Nasal cavity respiratory epithelium epithelial cell of viscerocranial mucosa (primary cell): ENCODE data around the gene VWC2L. TPM values are rescaled to one million over a fixed set of nuclear protein-coding genes. Genes with fewer than 3 reads are reported as not detected.

ENCODE experiments used
- total RNA-seq: library from RNA; depleted of rRNA; stranded (reverse); fragments of >200 nt; gene quantifications from 2 replicates; pipeline ENCODE4 v1.2.3, GENCODE V29; 2014

Gene VWC2L
- 0.07 TPM in 1 of 2 replicates, not detected in the other for total RNA-seq

DNA sequence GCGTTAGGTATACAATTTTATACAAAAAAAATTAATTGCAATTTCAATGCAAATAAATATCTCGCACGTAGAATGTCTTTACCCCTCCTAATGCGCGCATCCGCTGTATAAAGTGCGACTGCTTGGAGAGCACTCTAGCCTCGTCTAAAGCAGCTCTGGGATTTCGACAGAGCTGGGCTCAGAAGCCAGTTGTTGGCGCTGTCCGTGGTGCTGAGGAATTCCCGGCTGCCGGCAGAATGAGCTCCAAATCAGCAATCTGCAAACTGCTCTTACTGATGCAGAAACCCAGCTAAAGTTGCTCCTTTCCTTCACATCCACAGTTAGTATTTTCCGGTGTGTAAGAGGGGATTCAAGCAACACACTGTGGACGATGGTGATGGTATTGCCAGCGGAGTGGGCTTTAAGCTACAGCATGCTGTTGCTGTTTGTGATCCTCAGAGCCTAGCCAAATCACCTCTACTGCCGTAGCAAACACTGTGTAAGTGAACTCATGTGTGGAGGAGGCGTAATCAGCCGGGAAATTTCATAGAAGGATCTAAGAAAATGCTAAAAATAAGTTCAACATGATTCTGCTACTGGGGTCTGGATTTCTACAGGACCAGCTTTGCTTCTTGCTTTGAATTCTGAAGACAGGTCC, at the start of gene VWC2L:
TSS of gene VWC2L (plus strand) at position 137 of the 637 bp plus-strand sequence. CDS start 3,140 bp downstream, outside the sequence.

